ENCODE measurements around the gene SLC16A2.

DNA sequence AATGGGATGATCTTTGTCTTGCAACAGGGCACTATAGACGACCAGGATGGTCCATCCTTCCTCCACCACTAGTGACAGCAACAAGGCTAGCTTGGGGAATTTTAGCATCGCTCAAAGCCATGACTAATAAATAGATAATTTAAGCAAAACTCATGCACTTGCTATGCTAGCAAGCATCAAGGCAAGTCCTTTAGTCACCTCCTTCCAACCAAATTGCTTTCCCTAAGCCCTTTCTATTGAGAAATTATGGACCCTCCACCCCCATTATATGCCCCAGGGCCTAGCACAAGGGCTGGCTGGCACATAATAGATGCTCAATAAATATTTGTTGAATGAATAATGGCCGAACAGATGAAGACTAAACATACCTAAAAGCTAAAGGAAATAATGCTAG lies 28.6 kb downstream of the SLC16A2 start:
- TF ChIP-seq, protein P1, sequence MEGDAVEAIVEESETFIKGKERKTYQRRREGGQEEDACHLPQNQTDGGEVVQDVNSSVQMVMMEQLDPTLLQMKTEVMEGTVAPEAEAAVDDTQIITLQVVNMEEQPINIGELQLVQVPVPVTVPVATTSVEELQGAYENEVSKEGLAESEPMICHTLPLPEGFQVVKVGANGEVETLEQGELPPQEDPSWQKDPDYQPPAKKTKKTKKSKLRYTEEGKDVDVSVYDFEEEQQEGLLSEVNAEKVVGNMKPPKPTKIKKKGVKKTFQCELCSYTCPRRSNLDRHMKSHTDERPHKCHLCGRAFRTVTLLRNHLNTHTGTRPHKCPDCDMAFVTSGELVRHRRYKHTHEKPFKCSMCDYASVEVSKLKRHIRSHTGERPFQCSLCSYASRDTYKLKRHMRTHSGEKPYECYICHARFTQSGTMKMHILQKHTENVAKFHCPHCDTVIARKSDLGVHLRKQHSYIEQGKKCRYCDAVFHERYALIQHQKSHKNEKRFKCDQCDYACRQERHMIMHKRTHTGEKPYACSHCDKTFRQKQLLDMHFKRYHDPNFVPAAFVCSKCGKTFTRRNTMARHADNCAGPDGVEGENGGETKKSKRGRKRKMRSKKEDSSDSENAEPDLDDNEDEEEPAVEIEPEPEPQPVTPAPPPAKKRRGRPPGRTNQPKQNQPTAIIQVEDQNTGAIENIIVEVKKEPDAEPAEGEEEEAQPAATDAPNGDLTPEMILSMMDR (IDR thresholded peaks at IDR 0.05 in 2 of 3, conservative IDR thresholded peaks at IDR 0.05 in 1 of 3; ENCODE audit: control insufficient read depth in 2 of 3, extremely low read depth in 1 of 3, insufficient read depth in 1 of 3, low read depth in 3 of 3, low read length in 3 of 3) = no peak
- no peak for TF ChIP-seq POLR2A (IDR thresholded peaks at IDR 0.05; ENCODE audit: low read depth, low read length)
